ENCODE data around the gene TPPP2. TPM values are rescaled to one million over a fixed set of nuclear protein-coding genes. Genes with fewer than 3 reads are reported as not detected.

The TPPP2 gene
- total RNA-seq, 1 experiment from 2014 or later = not detected

GRCh38 chr14:21078726-21079125 is 48.7 kb downstream of the TPPP2 start:
- ATAC-seq = no peak
- DNase-seq (ENCODE audit: low read depth, low spot score) = no peak
- TF ChIP-seq REST (IDR thresholded peaks at IDR 0.05; ENCODE audit: insufficient read depth in 1 of 2, low read depth in 2 of 2, low read length in 1 of 2) = no peak
- no peak for TF ChIP-seq POLR2AphosphoS5 (IDR thresholded peaks at IDR 0.05; ENCODE audit: low read depth, low read length)
- no peak for TF ChIP-seq TCF7L2 (IDR thresholded peaks at IDR 0.05; ENCODE audit: low read depth, low read length)
- no peak for TF ChIP-seq SIN3A (IDR thresholded peaks at IDR 0.05; ENCODE audit: borderline replicate concordance, insufficient read depth, low read depth, low read length)
- TF ChIP-seq CTCF (IDR thresholded peaks at IDR 0.05) = no peak
- Histone ChIP-seq H3K4me3 (ENCODE audit: low read depth in 2 of 2, low read length in 2 of 2) (no peak overlapping the region), H3K27ac (ENCODE audit: low read length) (no peak overlapping the region), H3K36me3 (ENCODE audit: control insufficient read depth, insufficient read depth, low read length) (no peaks in the 10 kb centered on the region), H3K9me3 (ENCODE audit: control insufficient read depth, insufficient read depth, low read depth, low read length) (no peaks in the 10 kb centered on the region), H3K27me3 (ENCODE audit: control insufficient read depth, insufficient read depth, low read length) (no peaks in the 10 kb centered on the region), H3K4me1 (ENCODE audit: control insufficient read depth, insufficient read depth, low read length) (no peaks in the 10 kb centered on the region)
- BruUV-seq (replicated peaks) = no TSS peak
- in situ Hi-C loops (cut with HindIII; ENCODE audit: low pct_unique_long_range_greater_than_20kb, low sequenced_read_pairs) = no loop called here
- ChIA-PET CTCF (interaction anchor here (0.8 kb wide), 1 partner anchor 64 kb away, joined by 3 read pairs; no protein-coding TSS in a partner anchor), POLR2A (no interaction called here)
- intact Hi-C loops (cut with micrococcal nuclease; ENCODE audit: unreplicated experiment) = no loop called here

- intact Hi-C loops (cut with micrococcal nuclease; ENCODE audit: unreplicated experiment) (no loop called here), in situ Hi-C loops (cut with HindIII; ENCODE audit: low pct_unique_long_range_greater_than_20kb, low sequenced_read_pairs) (no loop called here)
- Histone ChIP-seq H3K36me3 (ENCODE audit: control insufficient read depth, insufficient read depth, low read length) (no peaks in the 10 kb centered on the region), H3K9me3 (ENCODE audit: control insufficient read depth, insufficient read depth, low read depth, low read length) (no peaks in the 10 kb centered on the region), H3K4me1 (ENCODE audit: control insufficient read depth, insufficient read depth, low read length) (no peaks in the 10 kb centered on the region), H3K27me3 (ENCODE audit: control insufficient read depth, insufficient read depth, low read length) (no peaks in the 10 kb centered on the region), H3K27ac (ENCODE audit: low read length) (no peak overlapping the region), H3K4me3 (ENCODE audit: low read depth in 2 of 2, low read length in 2 of 2) (no peak overlapping the region)
- POLR2A ChIA-PET = no interaction called here
- BruUV-seq (replicated peaks) = no TSS peak
- TF ChIP-seq POLR2AphosphoS5 (IDR thresholded peaks at IDR 0.05; ENCODE audit: low read depth, low read length) = no peak
- no peak for TF ChIP-seq REST (IDR thresholded peaks at IDR 0.05; ENCODE audit: insufficient read depth in 1 of 2, low read depth in 2 of 2, low read length in 1 of 2)
- TF ChIP-seq CTCF (IDR thresholded peaks at IDR 0.05) = no peak
- no peak for TF ChIP-seq SIN3A (IDR thresholded peaks at IDR 0.05; ENCODE audit: borderline replicate concordance, insufficient read depth, low read depth, low read length)
- TF ChIP-seq TCF7L2 (IDR thresholded peaks at IDR 0.05; ENCODE audit: low read depth, low read length) = no peak
- ATAC-seq = peak; percentile 25; the same call in 1 of the 2 replicates
- CTCF ChIA-PET = interaction anchor here (0.5 kb wide), 1 partner anchor 390 kb away, joined by 6 read pairs; no protein-coding TSS in a partner anchor
- DNase-seq (ENCODE audit: low read depth, low spot score) = no peak
Observed at GRCh38 chr14:21081521-21082142, 51.6 kb downstream of the TPPP2 start.
